Measurements from ENCODE around the gene SNX27. TPM values are rescaled to one million over a fixed set of nuclear protein-coding genes. Genes with fewer than 3 reads are reported as not detected.

Gene SNX27
- total RNA-seq, 1 experiment from 2014 or later: 42.2 TPM

- no peak for ATAC-seq
- no peaks in the 10 kb centered on the region for H3K36me3 ChIP-seq (ENCODE audit: control insufficient read depth in 1 of 2, insufficient read depth in 2 of 2, low read length in 2 of 2)
- POLR2A ChIA-PET: no interaction called here
- peaks cover 38% of the 10 kb centered on the region for H3K79me2 ChIP-seq (ENCODE audit: insufficient read depth, low read length)
- no peak overlapping the region for H3K27ac ChIP-seq (ENCODE audit: low read depth, low read length)
- H2AFZ ChIP-seq (ENCODE audit: low read depth, low read length, poor library complexity, severe bottlenecking): no peak overlapping the region
- H3K9ac ChIP-seq (ENCODE audit: low read length): no peak overlapping the region
- CTCF ChIA-PET: no interaction called here
- no peak overlapping the region for H3K4me2 ChIP-seq (ENCODE audit: low read length)
- no peak for DNase-seq (ENCODE audit: low read depth, low spot score)
- RAD21 ChIA-PET (ENCODE audit: low non-redundant PET in 1 of 2, low total read pairs in 2 of 2, uncharacterized antibody in 2 of 2, unreplicated experiment in 2 of 2): no interaction called here
- H3K4me1 ChIP-seq (ENCODE audit: control insufficient read depth in 1 of 2, insufficient read depth in 2 of 2, low read length in 2 of 2): no peaks in the 10 kb centered on the region
- H3K27me3 ChIP-seq (ENCODE audit: insufficient read depth, low read length): no peaks in the 10 kb centered on the region
- H4K20me1 ChIP-seq (ENCODE audit: insufficient read depth): no peaks in the 10 kb centered on the region
- no peak for TF ChIP-seq JUND (IDR thresholded peaks at IDR 0.05)
- TF ChIP-seq YY1 (IDR thresholded peaks at IDR 0.05; ENCODE audit: extremely low read depth, insufficient replicate concordance, low read depth, low read length): no peak
- no peak for TF ChIP-seq SIN3A (IDR thresholded peaks at IDR 0.05; ENCODE audit: low read depth)
- no peak for TF ChIP-seq POLR2A (IDR thresholded peaks at IDR 0.05; ENCODE audit: borderline replicate concordance, extremely low read depth, insufficient read depth, insufficient read length)
- no peak for TF ChIP-seq ATF3 (IDR thresholded peaks at IDR 0.05)
- no peak for TF ChIP-seq EZH2phosphoT487 (IDR thresholded peaks at IDR 0.05; ENCODE audit: borderline replicate concordance)
- TF ChIP-seq ZNF274 (IDR thresholded peaks at IDR 0.05; ENCODE audit: low read depth, low read length): no peak
- no peak for TF ChIP-seq EZH2 (IDR thresholded peaks at IDR 0.05)
- TF ChIP-seq SP1 (IDR thresholded peaks at IDR 0.05; ENCODE audit: low read depth): no peak
- no peak for TF ChIP-seq TCF7L2 (IDR thresholded peaks at IDR 0.05; ENCODE audit: borderline replicate concordance, extremely low read depth, insufficient read depth, insufficient read length)
- no peak for TF ChIP-seq ZBTB33 (IDR thresholded peaks at IDR 0.05; ENCODE audit: extremely low read depth, insufficient replicate concordance, low read length)
- no peak for TF ChIP-seq MAX (IDR thresholded peaks at IDR 0.05)
- TF ChIP-seq POLR2AphosphoS5 (IDR thresholded peaks at IDR 0.05; ENCODE audit: low read depth, low read length): no peak
- TF ChIP-seq EGR1 (IDR thresholded peaks at IDR 0.05; ENCODE audit: low read depth): no peak
- TF ChIP-seq ZFX (IDR thresholded peaks at IDR 0.05): no peak
- no peak for TF ChIP-seq CBX3 (IDR thresholded peaks at IDR 0.05; ENCODE audit: low read depth)
- no peak for TF ChIP-seq SRF (IDR thresholded peaks at IDR 0.05; ENCODE audit: low read depth)
- no peak for TF ChIP-seq RAD21 (IDR thresholded peaks at IDR 0.05; ENCODE audit: low read depth)
- BruUV-seq (replicated peaks): no TSS peak
- no peak overlapping the region for H3K4me3 ChIP-seq (replicated peaks in 1 of 2; ENCODE audit: low read depth in 1 of 2, low read length in 2 of 2)
- no peaks in the 10 kb centered on the region for H3K9me2 ChIP-seq (ENCODE audit: insufficient read depth)
- no peaks in the 10 kb centered on the region for H3K9me3 ChIP-seq (ENCODE audit: control insufficient read depth in 1 of 2, insufficient read depth in 1 of 2, low read depth in 1 of 2, low read length in 2 of 2)
- intact Hi-C loops (cut with micrococcal nuclease): no loop called here
Measured at GRCh38 chr1:151626740-151627334, 15.0 kb downstream of the SNX27 start.

Measured in HCT116 (cell line).